ENCODE data around the gene GJA5.

GJA5 gene

DNA sequence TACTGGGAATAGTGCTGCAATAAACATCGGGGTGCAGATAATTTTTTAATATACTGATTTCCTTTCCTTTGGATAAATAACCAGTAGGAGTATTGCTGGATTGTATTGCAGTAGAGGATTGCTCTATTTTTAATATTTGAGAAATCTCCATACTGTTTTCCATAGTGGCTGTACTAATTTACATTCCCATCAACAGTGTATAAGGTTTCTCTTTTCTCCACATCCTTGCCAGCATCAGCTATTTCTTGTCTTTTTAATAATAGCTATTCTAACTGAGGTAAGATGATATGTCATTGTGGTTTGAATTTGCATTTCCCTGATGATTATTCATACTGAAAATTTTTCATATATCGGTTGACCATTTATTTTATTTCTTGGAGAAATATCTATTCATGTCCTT lies 31.1 kb downstream of the GJA5 start:
- no peak for DNase-seq (ENCODE audit: low read depth, low spot score)

DNA sequence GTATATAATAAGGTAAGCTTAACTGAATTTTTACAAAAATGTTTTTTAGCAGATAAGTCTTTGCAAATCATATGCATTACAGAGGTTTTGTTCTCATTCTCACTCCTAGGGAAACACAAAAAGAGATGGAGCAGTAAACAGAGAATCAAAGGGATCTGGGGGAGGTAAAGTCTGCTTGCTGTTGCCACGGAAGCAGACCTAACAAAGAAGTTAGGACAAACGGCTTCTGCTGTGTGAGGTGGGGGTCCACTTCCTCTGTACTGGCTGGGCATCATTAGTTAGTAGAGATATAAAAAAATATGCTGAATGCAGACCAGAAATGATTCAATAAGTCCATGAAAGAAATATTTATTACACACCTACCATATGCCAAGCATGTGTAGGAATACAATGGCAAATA lies 34.2 kb downstream of the GJA5 start:
- DNase-seq (ENCODE audit: low read depth, low spot score), result no peak

DNA sequence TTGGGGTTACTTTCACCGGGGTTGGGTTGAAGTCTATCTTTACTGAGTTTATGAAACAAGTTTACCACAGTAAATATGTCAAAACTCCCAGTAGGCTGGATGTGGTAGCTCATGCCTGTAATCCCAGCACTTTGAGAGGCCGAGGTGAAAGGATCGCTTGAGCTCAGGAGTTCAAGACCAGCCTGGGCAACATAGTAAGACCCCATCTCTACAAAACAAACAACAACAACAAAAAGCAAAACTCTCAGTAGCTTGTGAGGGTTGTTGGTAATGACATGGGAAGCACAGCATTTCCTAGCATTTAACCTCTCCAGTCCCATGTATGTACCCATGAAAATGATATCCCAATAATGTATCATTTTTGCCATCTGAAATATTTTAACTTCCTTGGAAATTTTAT lies 34.7 kb downstream of the GJA5 start:
- no peak for DNase-seq (ENCODE audit: low read depth, low spot score)

DNA sequence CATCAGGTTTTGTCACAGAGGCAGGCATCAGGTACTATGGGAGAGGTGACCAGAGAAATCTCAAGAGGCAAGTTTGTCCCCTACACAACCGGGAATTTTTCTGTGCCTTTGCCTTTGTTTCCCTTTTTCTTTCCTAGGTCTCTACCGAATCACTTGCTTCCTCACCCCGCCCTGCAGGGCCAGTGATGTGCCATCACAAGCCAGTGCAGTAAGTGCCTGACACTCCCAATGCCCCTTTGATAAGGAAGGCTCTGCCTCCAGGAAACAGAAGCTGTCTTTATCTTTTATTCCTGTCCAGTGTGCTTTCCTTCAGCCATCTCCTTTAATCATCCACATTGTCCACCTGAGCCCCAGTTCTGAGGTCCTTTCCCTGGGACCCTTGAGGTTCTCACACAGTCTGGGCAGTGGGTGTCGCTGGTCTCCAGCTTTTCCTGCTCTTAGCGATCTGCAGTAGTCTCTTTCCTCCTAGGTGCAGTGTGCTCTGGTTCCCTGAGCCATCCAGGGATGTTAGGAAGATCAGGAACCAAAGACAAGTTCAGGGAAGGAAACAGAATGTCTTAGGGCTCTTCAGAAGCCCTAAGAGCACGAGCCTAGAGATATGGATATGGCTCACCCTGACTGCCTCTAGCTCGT lies 36.6 kb downstream of the GJA5 start:
- no peak for DNase-seq (ENCODE audit: low read depth, low spot score)

DNA sequence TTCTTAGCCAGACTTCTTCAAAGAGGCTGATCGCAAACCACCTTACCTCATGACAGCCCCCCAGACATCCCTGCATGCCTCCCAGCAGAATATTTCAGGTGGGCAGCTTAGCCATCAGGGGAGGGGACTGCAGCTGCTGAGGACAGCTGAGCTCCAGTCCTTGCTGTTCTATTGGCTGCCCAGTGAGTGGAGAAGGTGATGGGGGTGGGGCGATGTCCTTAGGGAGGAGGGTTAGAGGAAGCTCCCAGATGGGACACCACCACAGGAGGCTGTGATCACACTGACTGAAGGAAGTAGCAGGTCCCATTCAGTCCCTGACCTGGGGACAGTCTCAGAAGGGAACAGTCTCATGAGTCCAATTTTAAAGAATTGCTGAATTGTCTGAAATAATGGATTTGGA lies 38.3 kb downstream of the GJA5 start:
- no peak for DNase-seq (ENCODE audit: low read depth, low spot score)

DNA sequence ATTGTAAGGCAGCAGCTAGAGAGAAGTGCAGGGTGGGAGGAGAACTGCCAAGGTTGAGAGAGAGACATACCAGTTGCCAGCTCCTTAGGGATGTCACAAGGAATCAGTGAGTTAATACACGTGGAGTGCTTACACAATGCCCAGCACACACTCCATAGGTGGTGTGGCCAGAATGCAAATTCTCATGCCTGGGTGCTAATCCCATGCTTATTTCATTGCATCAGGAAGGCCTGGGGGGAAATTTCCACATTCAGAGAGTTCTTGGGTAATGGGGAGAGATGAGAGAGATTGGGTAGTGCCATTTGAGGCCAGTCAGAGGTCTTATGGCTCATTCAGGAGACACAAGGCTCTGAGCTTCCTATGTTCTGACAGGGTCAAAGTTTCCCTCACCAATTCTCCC lies 38.7 kb downstream of the GJA5 start:
- DNase-seq (ENCODE audit: low read depth, low spot score), result no peak

DNA sequence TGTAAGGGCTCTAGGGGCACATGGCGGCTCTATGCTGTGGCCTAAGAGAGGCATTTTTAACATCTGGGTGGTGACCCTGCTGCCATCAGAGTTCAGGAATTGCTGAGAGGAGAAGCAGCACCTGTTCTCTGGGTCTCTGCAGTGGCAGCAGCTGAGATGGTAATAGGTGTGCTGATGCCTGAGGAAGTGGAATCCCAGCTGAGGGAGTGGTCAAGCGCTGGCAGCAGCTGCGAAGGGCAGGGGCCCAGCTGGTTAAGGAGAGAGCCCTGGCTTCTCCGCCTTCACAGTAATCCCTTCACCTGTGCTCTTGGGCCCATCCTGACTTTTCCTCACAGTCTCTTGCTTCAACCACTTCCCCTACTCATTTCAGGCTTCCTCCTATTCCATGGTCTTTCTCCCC lies 39.8 kb downstream of the GJA5 start:
- no peak for DNase-seq (ENCODE audit: low read depth, low spot score)

DNA sequence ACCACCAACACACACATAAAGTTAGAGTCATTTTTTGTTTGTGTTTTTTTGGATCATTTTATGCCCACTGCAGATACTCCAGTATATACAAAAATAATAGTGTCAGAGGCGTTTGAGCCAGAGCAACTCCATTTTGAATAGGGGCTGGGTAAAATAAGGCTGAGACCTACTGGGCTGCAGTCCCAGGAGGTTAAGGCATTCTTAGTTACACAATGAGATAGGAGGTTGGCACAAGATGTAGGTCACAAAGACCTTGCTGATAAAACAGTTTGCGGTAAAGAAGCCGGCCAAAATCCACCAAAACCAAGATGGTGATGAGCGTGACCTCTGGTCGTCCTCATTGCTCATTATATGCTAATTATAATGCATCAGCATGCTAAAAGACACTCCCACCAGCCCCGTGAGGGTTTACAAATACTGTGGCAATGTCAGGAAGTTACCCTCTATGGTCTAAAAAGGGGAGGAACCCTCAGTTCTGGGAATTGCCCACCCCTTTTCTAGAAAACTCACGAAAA lies 40.6 kb downstream of the GJA5 start:
- DNase-seq (ENCODE audit: low read depth, low spot score), result no peak

DNA sequence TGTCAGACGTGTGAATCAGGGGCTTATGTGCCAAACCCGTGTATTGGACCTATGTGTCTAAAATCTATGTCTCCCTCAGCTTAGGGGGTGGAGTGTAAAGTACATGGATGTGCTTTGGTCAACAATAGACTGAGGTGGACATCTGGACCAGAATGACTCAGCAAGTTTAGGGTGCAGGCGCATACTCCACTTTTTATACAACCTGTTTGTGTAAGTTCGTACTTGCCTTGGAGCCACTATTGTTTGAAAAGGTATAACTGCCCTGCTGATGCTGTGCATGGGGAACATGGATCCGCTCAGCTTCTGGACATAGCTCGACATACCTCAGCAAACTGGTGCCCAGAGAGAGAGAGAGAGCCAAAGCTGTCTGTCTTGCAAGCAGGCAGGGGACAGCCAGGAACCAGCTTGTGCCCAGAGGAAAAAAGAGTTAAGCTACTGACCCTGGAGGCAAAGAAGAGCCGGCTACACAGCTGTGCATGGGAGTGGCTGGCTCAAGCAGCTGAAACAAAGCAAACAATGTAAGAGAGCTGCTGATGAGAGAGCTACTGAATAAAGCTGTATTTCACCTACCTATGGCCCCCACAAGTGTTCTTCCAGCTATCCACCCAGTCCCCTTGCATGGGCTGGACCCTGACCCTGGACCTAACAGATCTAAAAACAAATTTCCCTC lies 41.2 kb downstream of the GJA5 start:
- DNase-seq (ENCODE audit: low read depth, low spot score), result no peak

DNA sequence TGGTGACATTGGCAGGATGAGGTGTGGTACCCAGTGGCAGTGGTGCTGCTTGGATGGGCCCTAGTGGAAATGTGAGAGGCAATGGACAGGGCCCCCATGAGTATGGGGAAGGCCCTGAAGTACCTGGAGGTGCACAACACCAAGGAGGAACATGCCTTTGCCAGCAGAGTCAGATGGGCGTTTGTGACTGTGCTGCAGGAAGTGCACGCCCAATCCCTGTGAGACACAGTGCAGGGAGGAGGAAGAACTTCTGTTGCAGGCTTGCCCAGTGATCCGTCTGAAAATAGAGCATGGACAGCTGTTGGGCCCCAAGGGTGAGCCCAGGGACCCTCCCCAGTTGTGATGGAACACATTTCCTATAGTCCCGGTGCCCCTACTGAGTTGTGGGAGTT lies 42.7 kb downstream of the GJA5 start:
- no peak for DNase-seq (ENCODE audit: low read depth, low spot score)

DNA sequence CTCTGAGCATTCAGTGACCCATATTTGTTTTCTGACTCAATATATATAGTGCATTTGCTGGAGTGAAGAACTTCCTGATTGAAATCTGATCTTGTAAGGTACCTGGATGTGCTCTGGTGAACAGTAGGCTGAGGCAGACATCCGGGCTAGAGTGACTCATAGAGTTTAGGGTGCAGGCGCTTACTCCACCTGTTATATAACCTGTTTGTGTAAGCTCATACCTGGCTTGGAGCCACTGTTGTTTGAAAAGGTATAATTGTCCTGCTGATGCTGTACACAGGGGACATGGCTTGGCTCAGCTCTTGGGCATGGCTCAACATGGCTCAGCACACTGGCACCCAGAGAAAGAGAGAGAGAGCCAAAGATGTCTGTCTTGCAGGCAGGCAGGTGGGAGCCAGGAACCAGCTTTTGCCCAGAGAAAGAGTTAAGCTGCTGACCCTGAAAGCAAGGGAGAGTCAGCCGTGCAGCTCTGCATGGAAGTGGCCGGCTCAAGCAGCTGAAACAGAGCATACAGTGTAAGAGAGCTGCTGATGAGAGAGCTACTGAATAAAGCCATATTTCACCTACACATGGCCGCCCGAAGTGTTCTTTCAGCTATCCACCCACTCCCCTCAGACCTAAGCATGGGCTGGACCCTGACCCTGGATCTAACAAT lies 43.2 kb downstream of the GJA5 start:
- DNase-seq (ENCODE audit: low read depth, low spot score), result no peak

DNA sequence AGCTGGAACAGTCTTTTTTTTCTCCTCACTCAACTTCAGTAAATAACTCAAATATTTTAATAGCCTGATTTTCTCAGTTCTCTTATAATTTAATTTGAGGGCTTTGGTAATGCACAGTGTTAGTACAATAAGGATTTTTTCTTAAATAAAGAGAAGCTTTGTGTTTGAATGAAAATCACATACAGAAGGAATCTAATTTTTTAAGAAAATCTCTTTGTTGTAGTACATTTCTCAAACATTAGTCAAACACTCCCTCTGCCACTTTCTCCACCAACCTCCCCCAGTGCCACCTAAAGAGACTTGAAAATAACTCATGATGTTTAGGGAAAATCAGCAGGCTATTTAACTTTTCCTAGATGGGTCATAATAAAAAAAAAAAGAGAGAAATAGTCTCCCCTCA lies 47.8 kb downstream of the GJA5 start:
- no peak for DNase-seq (ENCODE audit: low read depth, low spot score)
